Measurements from ENCODE around the gene SBK2. TPM values are rescaled to one million over a fixed set of nuclear protein-coding genes. Genes with fewer than 3 reads are reported as not detected.
"Not testable (repeated sequence)": the region's sequence is repeated elsewhere in the genome, so short reads cannot be mapped to it uniquely, and the experiment has no call there.

The SBK2 gene
- total and polyA plus RNA-seq, 8 donors = not detected

DNA sequence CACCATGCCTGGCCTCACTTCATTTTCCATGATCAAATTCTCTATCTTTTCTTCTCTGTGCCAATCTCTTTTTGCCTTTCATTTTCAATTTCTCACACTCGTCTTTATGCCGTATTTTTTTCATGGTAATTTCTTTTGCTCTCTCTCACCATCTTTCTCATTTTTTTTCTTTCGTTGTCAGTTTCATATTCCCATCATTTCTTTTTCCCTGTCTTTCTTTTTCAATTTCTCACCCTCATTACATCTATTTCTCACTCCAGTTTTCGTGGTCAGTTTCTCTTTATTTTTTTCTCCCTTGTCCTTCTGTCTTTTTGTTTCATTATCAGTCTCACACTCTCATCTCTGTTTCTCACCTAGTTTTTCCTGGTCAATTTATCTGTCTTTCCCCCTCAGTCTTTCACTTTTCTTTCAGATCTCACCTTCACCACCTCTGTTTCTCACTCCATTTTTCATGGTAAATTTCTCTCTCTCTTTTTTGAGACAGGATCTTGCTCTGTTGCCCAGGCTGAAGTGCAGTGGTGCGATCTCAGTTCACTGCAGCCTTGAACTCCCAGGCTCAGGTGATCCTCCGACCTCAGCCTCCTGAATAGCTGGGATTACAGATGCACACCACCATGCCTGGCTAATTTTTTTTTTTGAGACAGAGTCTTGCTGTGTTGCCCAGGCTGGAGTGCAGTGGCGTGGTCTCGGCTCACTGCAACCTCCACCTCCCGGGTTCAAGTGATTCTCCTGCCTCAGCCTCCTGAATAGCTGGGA, 34.6 kb downstream of the SBK2 start:
- TF ChIP-seq, protein P1, sequence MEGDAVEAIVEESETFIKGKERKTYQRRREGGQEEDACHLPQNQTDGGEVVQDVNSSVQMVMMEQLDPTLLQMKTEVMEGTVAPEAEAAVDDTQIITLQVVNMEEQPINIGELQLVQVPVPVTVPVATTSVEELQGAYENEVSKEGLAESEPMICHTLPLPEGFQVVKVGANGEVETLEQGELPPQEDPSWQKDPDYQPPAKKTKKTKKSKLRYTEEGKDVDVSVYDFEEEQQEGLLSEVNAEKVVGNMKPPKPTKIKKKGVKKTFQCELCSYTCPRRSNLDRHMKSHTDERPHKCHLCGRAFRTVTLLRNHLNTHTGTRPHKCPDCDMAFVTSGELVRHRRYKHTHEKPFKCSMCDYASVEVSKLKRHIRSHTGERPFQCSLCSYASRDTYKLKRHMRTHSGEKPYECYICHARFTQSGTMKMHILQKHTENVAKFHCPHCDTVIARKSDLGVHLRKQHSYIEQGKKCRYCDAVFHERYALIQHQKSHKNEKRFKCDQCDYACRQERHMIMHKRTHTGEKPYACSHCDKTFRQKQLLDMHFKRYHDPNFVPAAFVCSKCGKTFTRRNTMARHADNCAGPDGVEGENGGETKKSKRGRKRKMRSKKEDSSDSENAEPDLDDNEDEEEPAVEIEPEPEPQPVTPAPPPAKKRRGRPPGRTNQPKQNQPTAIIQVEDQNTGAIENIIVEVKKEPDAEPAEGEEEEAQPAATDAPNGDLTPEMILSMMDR (IDR thresholded peaks at IDR 0.05) = no peak
- 88 to 95% (median 91%) methylated on average over 9 of the region's 9 CpGs for WGBS, 5 donors
- no peaks in the 10 kb centered on the region for H3K9me3 ChIP-seq
- intact Hi-C loops (cut with DNase I; ENCODE audit: low total_unique reads) = loop anchor here (5.0 kb wide), 1 partner anchor 35 kb away; no protein-coding TSS in a partner anchor
- no peak for DNase-seq
- no peaks in the 10 kb centered on the region for H3K27me3 ChIP-seq
- H3K4me1 ChIP-seq = peaks cover 0 to 29% (median 10%) of the 10 kb centered on the region in 4 donors
- no peak overlapping the region for H3K4me3 ChIP-seq
- no peak overlapping the region for H3K27ac ChIP-seq
- H3K36me3 ChIP-seq = peaks cover 0 to 39% (median 15%) of the 10 kb centered on the region in 4 donors

DNA sequence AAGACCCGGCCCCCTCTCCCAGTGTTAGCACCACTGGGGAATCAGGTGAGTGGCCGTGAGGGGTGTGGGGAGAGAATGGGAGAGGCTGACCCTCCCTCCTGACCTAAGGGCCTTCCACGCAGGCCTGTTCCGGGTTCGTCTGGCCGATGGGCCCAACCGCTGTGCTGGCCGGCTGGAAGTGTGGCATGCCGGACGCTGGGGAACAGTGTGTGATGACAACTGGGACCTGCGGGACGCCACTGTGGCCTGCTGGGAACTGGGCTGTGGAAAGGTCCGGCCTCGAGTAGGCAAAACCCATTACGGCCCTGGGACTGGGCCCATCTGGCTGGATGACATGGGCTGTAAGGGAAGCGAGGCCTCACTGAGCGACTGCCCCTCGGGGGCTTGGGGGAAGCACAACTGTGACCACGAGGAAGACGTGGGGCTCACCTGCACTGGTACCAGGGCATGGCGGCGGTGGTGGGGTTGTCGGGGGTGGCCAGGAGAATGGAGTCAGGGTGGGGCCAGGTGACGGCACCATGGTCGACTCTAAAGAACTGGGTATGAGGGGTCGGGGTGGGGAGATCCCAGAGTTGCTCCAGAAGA, 36.5 kb downstream of the SBK2 start:
- no peaks in the 10 kb centered on the region for H3K9me3 ChIP-seq
- no peak for TF ChIP-seq POLR2AphosphoS5 (IDR thresholded peaks at IDR 0.05)
- TF ChIP-seq, protein P1 (IDR thresholded peaks at IDR 0.05) = no peak
- no peak for TF ChIP-seq POLR2A (IDR thresholded peaks at IDR 0.05)
- no peak for TF ChIP-seq EP300 (IDR thresholded peaks at IDR 0.05)
- H3K4me3 ChIP-seq = no peak overlapping the region
- H3K27ac ChIP-seq = no peak overlapping the region
- no peak for DNase-seq
- peaks cover 0 to 39% (median 15%) of the 10 kb centered on the region in 4 donors for H3K36me3 ChIP-seq
- WGBS, 5 donors = 90 to 98% (median 96%) methylated on average over 12 to 26 of the region's 26 CpGs
- no peaks in the 10 kb centered on the region for H3K27me3 ChIP-seq
- H3K4me1 ChIP-seq = peaks cover 0 to 29% (median 10%) of the 10 kb centered on the region in 4 donors
- intact Hi-C loops (cut with DNase I; ENCODE audit: low total_unique reads) = loop anchor here (5.0 kb wide), 1 partner anchor 33 kb away; no protein-coding TSS in a partner anchor

DNA sequence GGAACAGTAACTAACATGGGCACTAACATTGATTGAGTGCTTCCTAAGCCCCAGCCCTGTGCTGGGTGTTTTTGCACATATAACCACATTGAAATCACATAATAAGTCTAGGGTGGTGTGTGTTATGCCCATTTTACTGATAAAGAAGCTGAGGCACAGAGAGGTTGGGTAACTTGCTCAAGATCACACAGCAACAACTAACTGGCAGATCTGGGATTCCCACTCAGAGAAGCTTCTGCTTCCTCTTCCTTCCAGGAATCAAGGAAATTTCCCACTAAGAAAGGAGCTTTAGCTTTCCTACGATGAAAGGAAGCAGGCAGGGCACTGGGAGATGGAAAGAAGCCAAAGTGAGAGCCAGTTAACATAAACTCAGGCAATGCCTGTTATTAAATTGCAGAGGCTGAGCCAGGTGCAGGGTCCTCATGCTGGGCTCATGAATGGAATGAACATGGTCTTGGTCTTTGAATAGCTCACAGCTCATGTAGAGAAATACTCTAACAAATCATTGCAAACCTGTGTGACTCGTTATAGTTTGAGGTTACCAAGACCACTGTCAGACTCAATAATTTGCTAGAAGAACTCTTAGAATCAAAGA, 38.6 kb downstream of the SBK2 start:
- TF ChIP-seq, protein P1 (IDR thresholded peaks at IDR 0.05) = no peak
- no peak for DNase-seq
- no peaks in the 10 kb centered on the region for H3K9me3 ChIP-seq
- H3K27ac ChIP-seq = no peak overlapping the region
- H3K27me3 ChIP-seq = peaks cover 0 to 15% (median 8%) of the 10 kb centered on the region in 3 donors
- peaks cover 0 to 39% (median 15%) of the 10 kb centered on the region in 4 donors for H3K36me3 ChIP-seq
- H3K4me3 ChIP-seq = no peak overlapping the region
- intact Hi-C loops (cut with DNase I; ENCODE audit: low total_unique reads) = loop anchor here (10.0 kb wide), 2 partner anchors 214 to 354 kb away; partner anchors contain the start of genes BRSK1, HSPBP1 and TNNT1
- peaks cover 0 to 28% (median 7%) of the 10 kb centered on the region in 4 donors for H3K4me1 ChIP-seq
- 29 to 45% (median 41%) methylated on average over 2 of the region's 2 CpGs for WGBS, 5 donors

DNA sequence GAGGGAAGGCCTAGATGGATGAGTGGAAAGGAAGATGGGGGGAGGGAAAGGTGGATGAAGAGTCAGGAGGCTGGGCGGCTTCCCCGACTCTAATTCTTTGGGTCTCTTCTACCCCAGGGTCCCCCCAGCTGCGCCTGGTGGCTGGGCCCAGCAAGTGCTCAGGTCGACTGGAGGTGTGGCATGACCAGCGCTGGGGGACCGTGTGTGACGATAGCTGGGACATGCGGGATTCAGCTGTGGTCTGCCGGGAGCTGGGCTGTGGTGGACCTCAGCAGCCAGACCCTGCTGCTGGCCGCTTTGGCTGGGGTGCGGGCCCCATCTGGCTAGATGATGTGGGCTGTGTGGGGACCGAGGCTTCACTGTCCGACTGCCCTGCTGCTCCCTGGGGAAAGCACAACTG, 39.2 kb downstream of the SBK2 start:
- WGBS, 5 donors = 76 to 85% (median 83%) methylated on average over 4 to 13 of the region's 13 CpGs
- no peak for TF ChIP-seq EP300 (IDR thresholded peaks at IDR 0.05)
- no peak for TF ChIP-seq POLR2AphosphoS5 (IDR thresholded peaks at IDR 0.05)
- TF ChIP-seq, protein P1 (IDR thresholded peaks at IDR 0.05) = no peak
- no peak for TF ChIP-seq POLR2A (IDR thresholded peaks at IDR 0.05)
- Histone ChIP-seq H3K9me3 (no peaks in the 10 kb centered on the region), H3K4me3 (no peak overlapping the region), H3K36me3 (peaks cover 0 to 39% (median 15%) of the 10 kb centered on the region in 4 donors), H3K4me1 (peaks cover 0 to 32% (median 7%) of the 10 kb centered on the region in 4 donors), H3K27ac (no peak overlapping the region), H3K27me3 (peaks cover 0 to 21% (median 9%) of the 10 kb centered on the region in 3 donors)
- intact Hi-C loops (cut with DNase I; ENCODE audit: low total_unique reads) = loop anchor here (10.0 kb wide), 2 partner anchors 213 to 353 kb away; partner anchors contain the start of genes BRSK1, HSPBP1 and TNNT1
- no peak for DNase-seq

DNA sequence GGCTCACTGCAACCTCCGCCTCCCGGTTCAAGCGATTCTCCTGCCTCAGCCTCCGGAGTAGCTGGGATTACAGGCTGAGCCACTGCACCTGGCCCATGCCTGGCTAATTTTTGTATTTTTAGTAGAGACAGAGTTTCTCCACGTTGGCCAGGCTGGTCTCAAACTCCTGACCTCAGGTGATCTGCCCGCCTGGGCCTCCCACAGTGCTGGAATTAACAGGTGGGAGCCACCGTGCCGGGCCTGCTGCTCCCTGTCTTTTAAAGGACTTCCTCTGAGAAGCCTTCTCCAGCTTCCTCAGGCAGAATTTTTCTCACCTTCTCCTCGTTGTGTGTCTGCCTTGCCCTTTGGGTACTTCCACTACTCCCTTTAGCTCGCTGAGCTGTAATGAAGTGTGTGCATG, 40.1 kb downstream of the SBK2 start:
- intact Hi-C loops (cut with DNase I; ENCODE audit: low total_unique reads) = loop anchor here (10.0 kb wide), 2 partner anchors 212 to 352 kb away; partner anchors contain the start of genes BRSK1, HSPBP1 and TNNT1
- 76 to 83% (median 77%) methylated on average over 10 of the region's 10 CpGs for WGBS, 5 donors
- not testable (repeated sequence) for H3K9me3 ChIP-seq, H3K27ac ChIP-seq, DNase-seq, H3K4me3 ChIP-seq
- H3K4me1 ChIP-seq = peaks cover 0 to 42% (median 13%) of the 10 kb centered on the region in 4 donors
- peaks cover 0 to 30% (median 9%) of the 10 kb centered on the region in 3 donors for H3K27me3 ChIP-seq
- H3K36me3 ChIP-seq = peaks cover 0 to 38% (median 15%) of the 10 kb centered on the region in 4 donors
